OCI-LY1 (cell line): ENCODE measurements around the gene PCDHGA3.

Source experiments
- H2AFZ ChIP-seq: fragments of 200-600 bp; sonication (generic), shearing (Covaris generic); 2 replicates; pipeline ENCODE4 v1.6.0; 2014; ENCODE audit warnings: antibody characterized with exemption, mild to moderate bottlenecking, low read length
- H3F3A ChIP-seq: fragments of 200-600 bp; sonication (generic), shearing (Covaris generic); 2 replicates; pipeline ENCODE4 v1.6.0; 2014; ENCODE audit warnings: mild to moderate bottlenecking, antibody characterized with exemption, low read length, moderate library complexity; ENCODE audit not compliant: insufficient read depth
- H3K27ac ChIP-seq: fragments of 200-600 bp; sonication (generic); 2 replicates; pipeline ENCODE4 v1.5.1; 2014; ENCODE audit warnings: low read length, mixed run types, mild to moderate bottlenecking, low read depth; ENCODE audit not compliant: poor library complexity, severe bottlenecking
- H3K27me3 ChIP-seq: fragments of 200-600 bp; sonication (generic); 2 replicates; pipeline ENCODE4 v1.6.0; 2014; ENCODE audit warnings: antibody characterized with exemption, mild to moderate bottlenecking, low read length, moderate library complexity; ENCODE audit not compliant: insufficient read depth
- H3K36me3 ChIP-seq: fragments of 200-600 bp; sonication (generic); 2 replicates; pipeline ENCODE4 v1.6.1; 2014; ENCODE audit warnings: mild to moderate bottlenecking, antibody characterized with exemption, low read length, moderate library complexity, mixed read lengths; ENCODE audit not compliant: insufficient read depth
- H3K4me1 ChIP-seq: fragments of 200-600 bp; sonication (generic); 2 replicates; pipeline ENCODE4 v1.5.1; 2014; ENCODE audit warnings: mild to moderate bottlenecking, low read length, moderate library complexity; ENCODE audit not compliant: insufficient read depth, severe bottlenecking
- H3K4me2 ChIP-seq: fragments of 200-600 bp; sonication (generic), shearing (Covaris generic); 2 replicates; pipeline ENCODE4 v1.6.1; 2014; ENCODE audit warnings: low read length
- H3K4me3 ChIP-seq: fragments of 200-600 bp; sonication (generic); 2 replicates; pipeline ENCODE4 v1.5.1; 2014; ENCODE audit warnings: low read length, low read depth, mild to moderate bottlenecking, mixed read lengths; ENCODE audit not compliant: poor library complexity, severe bottlenecking
- H3K79me2 ChIP-seq: fragments of 200-600 bp; shearing (Covaris generic); 2 replicates; pipeline ENCODE4 v1.6.1; 2016; ENCODE audit warnings: mixed run types, low read length, mixed read lengths; ENCODE audit not compliant: insufficient read depth
- H3K9ac ChIP-seq: fragments of 200-600 bp; sonication (generic), shearing (Covaris generic); 2 replicates; pipeline ENCODE4 v1.6.1; 2014; ENCODE audit warnings: mild to moderate bottlenecking, low read length, mixed read lengths
- H3K9me2 ChIP-seq: fragments of 200-600 bp; sonication (generic), shearing (Covaris generic); 2 replicates; pipeline ENCODE4 v1.6.1; 2014; ENCODE audit warnings: low read depth, mild to moderate bottlenecking, low read length, mixed read lengths
- H3K9me3 ChIP-seq: fragments of 200-600 bp; shearing (Covaris generic); 2 replicates; pipeline ENCODE4 v1.6.1; 2014; ENCODE audit warnings: low read length, mixed read lengths
- H4K20me1 ChIP-seq: fragments of 200-600 bp; sonication (generic), shearing (Covaris generic); 2 replicates; pipeline ENCODE4 v1.6.0; 2016; ENCODE audit warnings: mild to moderate bottlenecking, low read length; ENCODE audit not compliant: insufficient read depth
- CTCF ChIP-seq: fragments of 200-600 bp; sonication (generic), shearing (Covaris generic); IDR thresholded peaks from 2 replicates; pipeline ENCODE4 v1.5.1; 2017; ENCODE audit warnings: mild to moderate bottlenecking, antibody characterized with exemption, low read length, moderate library complexity, mixed read lengths
- EZH2 ChIP-seq: fragments of 200-600 bp; sonication (generic), shearing (Covaris generic); IDR thresholded peaks from 2 replicates; pipeline ENCODE4 v1.8.0; 2017; ENCODE audit warnings: borderline replicate concordance, mixed run types, mild to moderate bottlenecking, antibody characterized with exemption, low read length, moderate library complexity, mixed read lengths

PCDHGA3 gene

GRCh38 chr5:141343242-141343952 is at the start of gene PCDHGA3:
Gene PCDHGA3 (plus strand): TSS chr5:141343829. CDS start chr5:141344034, 205 bp downstream.
- no peaks in the 10 kb centered on the region for H3K27me3 ChIP-seq
- H3K27ac ChIP-seq: no peak within 1 kb of the TSS
- no peak within 1 kb of the TSS for H3K4me2 ChIP-seq
- H3K79me2 ChIP-seq: no peaks in the 10 kb centered on the region
- no peaks in the 10 kb centered on the region for H3K9me2 ChIP-seq
- no peak within 1 kb of the TSS for H3K9ac ChIP-seq
- H3K4me3 ChIP-seq: no peak within 1 kb of the TSS
- H4K20me1 ChIP-seq: no peaks in the 10 kb centered on the region
- peaks cover 25% of the 10 kb centered on the region for H3K9me3 ChIP-seq
- no peaks in the 10 kb centered on the region for H3K36me3 ChIP-seq
- H2AFZ ChIP-seq: no peak within 1 kb of the TSS
- no peaks in the 10 kb centered on the region for H3K4me1 ChIP-seq
- H3F3A ChIP-seq: no peaks in the 10 kb centered on the region
- TF ChIP-seq EZH2 (no peak), CTCF (peak; percentile 21; the same call in 1 of the 2 replicates)

GRCh38 chr5:141298376-141298775 is 45.3 kb upstream of the PCDHGA3 start:
- H3K4me2 ChIP-seq: no peak overlapping the region
- H3K79me2 ChIP-seq: no peaks in the 10 kb centered on the region

GRCh38 chr5:141303756-141304155 is 39.9 kb upstream of the PCDHGA3 start, which contains the start of gene SLC25A2:
Gene SLC25A2 (minus strand): TSS chr5:141304049. CDS start chr5:141303865, 184 bp downstream.
- peaks cover 18% of the 10 kb centered on the region; the same call in 1 of the 2 replicates for H3K9me3 ChIP-seq
- H3K27me3 ChIP-seq: no peaks in the 10 kb centered on the region
- no peaks in the 10 kb centered on the region for H3F3A ChIP-seq
- no peaks in the 10 kb centered on the region for H3K4me1 ChIP-seq
- H3K4me3 ChIP-seq: no peak within 1 kb of the TSS
- H4K20me1 ChIP-seq: no peaks in the 10 kb centered on the region
- no peak within 1 kb of the TSS for H3K4me2 ChIP-seq
- no peaks in the 10 kb centered on the region for H3K9me2 ChIP-seq
- no peak within 1 kb of the TSS for H3K9ac ChIP-seq
- TF ChIP-seq EZH2: no peak
- no peaks in the 10 kb centered on the region for H3K36me3 ChIP-seq
- no peak within 1 kb of the TSS for H3K27ac ChIP-seq
- H3K79me2 ChIP-seq: no peaks in the 10 kb centered on the region
- H2AFZ ChIP-seq: no peak within 1 kb of the TSS

More at GRCh38 chr5:141298376-141298775, 45.3 kb upstream of the PCDHGA3 start:
- no peaks in the 10 kb centered on the region for H3K36me3 ChIP-seq
- TF ChIP-seq CTCF (no peak), EZH2 (no peak)
- H3K9me3 ChIP-seq: peaks cover 2% of the 10 kb centered on the region; the same call in 1 of the 2 replicates
- H3F3A ChIP-seq: no peaks in the 10 kb centered on the region
- no peak overlapping the region for H3K9ac ChIP-seq
- no peak overlapping the region for H3K4me3 ChIP-seq
- H4K20me1 ChIP-seq: no peaks in the 10 kb centered on the region
- H3K9me2 ChIP-seq: no peaks in the 10 kb centered on the region
- H3K4me1 ChIP-seq: no peaks in the 10 kb centered on the region
- no peaks in the 10 kb centered on the region for H3K27me3 ChIP-seq
- no peak overlapping the region for H2AFZ ChIP-seq
- H3K27ac ChIP-seq: no peak overlapping the region

- Histone ChIP-seq H3K4me2 (no peak overlapping the region), H3K27ac (no peak overlapping the region), H4K20me1 (no peaks in the 10 kb centered on the region), H3K9me3 (peaks cover 29% of the 10 kb centered on the region), H3K27me3 (no peaks in the 10 kb centered on the region), H3K4me1 (no peaks in the 10 kb centered on the region), H3F3A (no peaks in the 10 kb centered on the region), H3K36me3 (no peaks in the 10 kb centered on the region), H3K79me2 (no peaks in the 10 kb centered on the region), H3K9ac (no peak overlapping the region), H3K4me3 (no peak overlapping the region), H2AFZ (no peak overlapping the region), H3K9me2 (no peaks in the 10 kb centered on the region)
- TF ChIP-seq EZH2 (no peak), CTCF (no peak)
Observed at GRCh38 chr5:141306630-141307029, 37.0 kb upstream of the PCDHGA3 start.
